DMS 273 (cell line): ENCODE results near the gene TCEANC2.

ENCODE experiments used
- DNase-seq: peaks from one replicate; lab custom pipeline; 2025; ENCODE audit not compliant: unreplicated experiment; lab: John Stamatoyannopoulos, UW

TCEANC2 gene

GRCh38 chr1:54132495-54132894 lies 79.1 kb downstream of the TCEANC2 start:
- DNase-seq: no peak

DNA sequence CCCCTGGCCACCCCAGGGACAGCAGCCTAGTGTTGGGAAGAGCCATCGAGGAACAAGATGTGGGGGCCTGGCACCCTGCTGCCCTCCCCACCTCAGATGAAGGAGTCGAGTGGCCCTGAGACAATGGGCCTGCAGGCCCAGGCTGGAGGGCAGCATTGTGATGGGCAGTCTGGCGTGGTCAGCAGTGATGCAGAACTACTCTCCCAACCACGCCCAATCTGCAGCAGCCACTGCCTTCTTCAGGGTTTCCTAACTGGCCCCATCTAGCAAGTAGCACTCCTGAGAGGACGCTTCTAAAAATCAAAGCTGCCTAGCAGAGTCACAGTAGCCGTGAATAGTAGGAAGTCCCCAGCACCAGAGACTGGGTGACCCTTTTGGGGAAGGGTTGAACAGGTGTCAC lies 80.9 kb downstream of the TCEANC2 start:
- DNase-seq: no peak

GRCh38 chr1:54135436-54136120 lies 82.2 kb downstream of the TCEANC2 start:
- no peak for DNase-seq

DNA sequence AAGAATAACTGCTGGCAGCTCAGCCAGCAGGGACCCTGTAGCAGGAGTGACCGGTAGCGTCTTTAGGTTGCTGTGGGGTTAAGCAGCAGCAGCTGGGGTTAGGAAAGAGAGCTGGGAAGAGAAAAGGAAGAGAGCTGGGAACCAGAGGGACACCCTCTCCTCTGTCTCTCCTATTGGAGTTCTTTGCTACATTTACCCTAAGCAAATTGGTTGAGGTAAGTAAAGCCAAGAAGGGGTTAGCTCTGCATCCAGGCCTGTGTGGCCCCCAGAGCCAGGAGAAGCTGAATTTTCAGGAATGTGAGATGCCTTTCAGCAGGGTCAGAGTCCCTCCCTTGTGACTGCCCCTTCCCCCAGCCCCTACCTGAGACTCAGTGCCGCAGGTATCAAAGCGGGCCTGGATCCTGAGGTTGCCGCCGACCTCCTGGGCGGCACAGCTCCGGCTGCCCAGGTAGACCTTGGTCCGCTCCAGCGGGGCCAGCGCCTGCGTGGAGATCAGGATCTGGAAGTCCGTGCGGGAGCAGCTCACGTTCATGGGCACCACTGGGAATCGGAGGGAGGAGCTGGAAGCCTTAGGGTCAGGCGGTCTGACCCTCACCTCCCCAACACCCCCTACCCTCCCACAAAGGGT lies 83.0 kb downstream of the TCEANC2 start:
- no peak for DNase-seq

DNA sequence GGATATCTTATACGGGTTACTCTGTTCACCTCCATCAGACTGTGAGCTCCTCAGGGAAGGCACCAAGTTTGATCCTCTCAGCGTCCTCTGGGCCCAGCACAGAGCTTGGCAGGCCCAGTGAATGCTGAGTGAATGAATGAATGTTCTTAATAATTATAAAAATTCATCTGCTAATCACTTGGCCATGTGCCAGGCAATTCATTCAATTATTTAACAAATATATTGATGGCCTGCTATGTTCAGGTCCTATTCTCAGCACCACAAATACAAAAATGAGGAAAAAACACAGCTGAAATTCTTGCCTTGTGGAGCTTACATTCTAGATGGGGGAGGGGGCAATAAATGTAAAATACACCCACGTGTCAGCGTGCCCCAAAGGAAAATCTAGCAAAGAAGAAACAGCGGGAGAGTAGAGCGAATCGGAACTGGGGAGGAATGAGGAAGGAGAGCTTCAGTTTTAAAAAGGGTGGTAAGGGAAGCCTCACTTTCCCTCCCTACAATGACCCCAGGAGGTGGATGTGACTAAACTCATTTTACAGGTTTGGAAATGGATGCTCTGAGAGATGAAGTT lies 83.6 kb downstream of the TCEANC2 start:
- DNase-seq: no peak

DNA sequence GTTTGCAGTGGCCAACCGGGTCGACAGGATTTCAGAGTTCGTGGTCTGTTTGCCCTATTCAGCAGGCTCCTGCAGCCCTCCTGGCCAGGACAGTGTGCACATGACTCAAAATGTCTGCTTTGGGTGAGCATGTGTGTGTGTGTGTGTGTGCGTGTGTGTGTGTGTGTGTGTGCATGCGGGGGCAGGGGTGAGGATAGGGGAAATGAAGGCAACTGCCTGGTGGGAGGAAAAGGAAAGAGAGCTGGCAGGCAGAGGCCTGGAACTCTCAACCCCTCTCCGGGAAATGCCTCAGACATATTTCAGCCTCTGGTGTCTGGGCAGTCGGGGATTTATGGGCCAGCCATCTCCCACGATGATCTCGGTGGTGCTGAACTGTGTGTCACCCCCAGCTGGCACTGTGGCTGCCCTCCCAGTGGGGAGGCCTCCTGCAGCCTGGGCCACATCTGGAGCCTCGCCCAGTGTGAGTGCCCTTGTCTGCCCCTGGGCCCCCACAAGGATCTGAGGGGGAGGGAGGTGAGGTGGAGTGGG lies 84.2 kb downstream of the TCEANC2 start:
- peak; percentile 40 for DNase-seq

- no peak for DNase-seq
Measured at GRCh38 chr1:54138994-54139393, 85.6 kb downstream of the TCEANC2 start.

DNA sequence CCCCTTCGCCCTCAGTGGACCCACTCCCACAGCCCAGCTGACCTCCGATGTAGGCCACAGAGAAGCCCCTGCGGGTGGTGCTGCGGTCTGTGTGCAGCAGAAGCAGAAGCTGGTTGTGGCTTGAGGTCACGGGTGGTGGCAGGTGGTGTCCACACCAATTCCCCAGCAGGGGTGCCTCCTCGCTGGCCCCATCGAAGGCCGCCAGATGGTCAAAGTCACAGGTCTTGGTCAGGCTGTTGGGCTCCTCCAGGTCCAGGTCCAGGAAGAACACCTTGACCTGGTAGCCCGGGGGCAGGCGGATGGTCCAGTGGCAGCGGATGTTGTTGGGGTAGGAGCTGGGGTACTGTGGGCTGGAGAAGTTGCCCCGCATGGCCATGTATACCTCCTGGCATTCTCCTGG lies 86.3 kb downstream of the TCEANC2 start:
- DNase-seq: no peak

- DNase-seq: no peak
Measured at GRCh38 chr1:54142146-54142900, 88.9 kb downstream of the TCEANC2 start.

DNA sequence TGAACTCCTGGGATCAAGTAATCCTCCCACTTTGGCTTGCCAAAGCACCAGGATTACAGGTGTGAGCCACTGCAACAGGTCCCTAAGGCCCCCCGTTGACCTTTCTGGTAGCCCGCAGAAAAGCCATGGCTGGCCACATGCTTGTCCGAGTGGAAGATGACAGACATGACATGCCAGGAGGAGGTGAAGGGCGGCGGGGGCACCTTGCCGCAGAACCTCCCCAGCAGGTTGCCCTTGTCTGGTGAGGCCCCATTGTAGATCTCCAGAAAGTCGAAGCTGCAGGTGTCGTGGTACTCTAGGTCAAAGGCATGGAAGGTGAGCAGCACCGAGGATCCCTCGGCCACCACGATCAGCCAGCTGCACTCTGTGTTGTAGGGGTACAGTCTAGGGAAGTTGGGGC lies 91.0 kb downstream of the TCEANC2 start:
- no peak for DNase-seq

DNA sequence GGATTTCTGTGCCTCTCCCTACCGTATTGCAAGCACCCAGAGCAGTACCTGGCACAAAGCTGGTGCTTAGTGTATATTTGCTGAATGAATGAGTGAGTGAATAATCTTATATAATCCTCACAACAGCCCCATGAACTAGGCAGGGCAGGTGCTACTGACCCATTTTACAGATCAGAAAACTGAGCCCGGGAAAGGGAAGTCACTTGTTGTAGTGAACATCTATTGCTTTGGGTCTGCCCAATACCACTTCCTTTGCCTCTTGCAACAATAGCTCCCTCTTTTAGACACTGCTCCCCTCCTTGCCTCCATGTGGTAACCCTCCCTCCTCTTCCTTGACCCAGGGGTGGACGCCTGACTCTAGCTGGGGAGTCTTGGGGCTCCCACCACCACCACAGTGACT lies 96.3 kb downstream of the TCEANC2 start:
- no peak for DNase-seq

- DNase-seq: no peak
Measured at GRCh38 chr1:54151013-54151412, 97.6 kb downstream of the TCEANC2 start.

DNA sequence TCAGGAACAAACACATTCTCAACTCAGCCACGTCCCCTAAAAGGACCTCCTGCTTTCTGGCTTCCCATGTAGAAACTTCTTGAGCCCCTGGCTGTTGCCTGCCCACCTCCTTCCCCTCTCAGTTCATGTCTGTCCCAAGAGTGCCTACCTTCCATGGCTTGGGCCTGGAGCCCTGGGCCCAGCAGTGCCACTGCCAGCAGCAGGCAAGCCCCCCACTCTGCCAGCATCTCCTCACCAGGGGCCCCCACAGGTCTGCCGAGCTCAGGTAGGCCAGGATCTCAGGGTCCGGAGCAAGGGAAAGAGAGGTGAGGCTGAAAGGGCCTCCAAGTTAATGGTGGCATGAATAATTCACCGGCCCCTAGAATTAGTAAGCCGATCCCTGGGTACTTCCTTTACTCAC lies 99.3 kb downstream of the TCEANC2 start, which contains the start of gene CDCP2:
CDCP2 (minus strand) TSS at position 305 of the 400 bp plus-strand sequence; CDS start at position 227, 78 bp downstream.
- DNase-seq: no peak

GRCh38 chr1:54153535-54154439 lies 100.4 kb downstream of the TCEANC2 start:
- DNase-seq: peak; percentile 61
